ENCODE measurements around the gene HNRNPA2B1.
"Not testable (repeated sequence)": the region's sequence is repeated elsewhere in the genome, so short reads cannot be mapped to it uniquely, and the experiment has no call there.

HNRNPA2B1 gene

DNA sequence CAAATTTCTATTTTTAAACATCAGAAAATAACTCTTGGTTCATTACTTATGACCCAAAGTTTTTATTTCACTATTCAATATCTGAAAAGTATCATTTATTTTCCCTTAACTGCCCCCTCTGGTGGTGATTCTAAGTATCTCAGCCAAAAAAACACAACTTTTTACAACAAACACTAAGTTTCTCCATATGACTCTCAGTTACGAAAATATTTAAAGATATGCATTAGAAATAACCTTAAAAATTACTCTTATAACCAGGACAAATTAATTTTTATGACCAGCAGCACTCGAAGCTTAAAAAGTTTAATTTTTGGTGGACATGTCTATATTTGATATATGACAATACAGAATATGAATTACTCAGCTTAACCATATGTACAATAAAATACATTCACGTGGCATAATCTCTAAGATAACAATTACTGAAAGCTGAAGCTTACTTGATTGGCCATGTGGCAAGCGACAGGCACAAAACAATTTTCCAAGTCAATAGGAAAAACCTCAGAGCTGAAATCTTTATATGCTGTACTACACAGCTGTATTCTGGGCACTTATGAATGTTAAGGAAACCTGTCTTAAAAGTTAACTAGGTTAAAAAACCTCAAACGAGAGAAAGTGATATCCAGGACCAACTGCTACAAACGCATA, 2.3 kb downstream of the HNRNPA2B1 start:
- DNase-seq (ENCODE audit: low spot score): peak; percentile 69

DNA sequence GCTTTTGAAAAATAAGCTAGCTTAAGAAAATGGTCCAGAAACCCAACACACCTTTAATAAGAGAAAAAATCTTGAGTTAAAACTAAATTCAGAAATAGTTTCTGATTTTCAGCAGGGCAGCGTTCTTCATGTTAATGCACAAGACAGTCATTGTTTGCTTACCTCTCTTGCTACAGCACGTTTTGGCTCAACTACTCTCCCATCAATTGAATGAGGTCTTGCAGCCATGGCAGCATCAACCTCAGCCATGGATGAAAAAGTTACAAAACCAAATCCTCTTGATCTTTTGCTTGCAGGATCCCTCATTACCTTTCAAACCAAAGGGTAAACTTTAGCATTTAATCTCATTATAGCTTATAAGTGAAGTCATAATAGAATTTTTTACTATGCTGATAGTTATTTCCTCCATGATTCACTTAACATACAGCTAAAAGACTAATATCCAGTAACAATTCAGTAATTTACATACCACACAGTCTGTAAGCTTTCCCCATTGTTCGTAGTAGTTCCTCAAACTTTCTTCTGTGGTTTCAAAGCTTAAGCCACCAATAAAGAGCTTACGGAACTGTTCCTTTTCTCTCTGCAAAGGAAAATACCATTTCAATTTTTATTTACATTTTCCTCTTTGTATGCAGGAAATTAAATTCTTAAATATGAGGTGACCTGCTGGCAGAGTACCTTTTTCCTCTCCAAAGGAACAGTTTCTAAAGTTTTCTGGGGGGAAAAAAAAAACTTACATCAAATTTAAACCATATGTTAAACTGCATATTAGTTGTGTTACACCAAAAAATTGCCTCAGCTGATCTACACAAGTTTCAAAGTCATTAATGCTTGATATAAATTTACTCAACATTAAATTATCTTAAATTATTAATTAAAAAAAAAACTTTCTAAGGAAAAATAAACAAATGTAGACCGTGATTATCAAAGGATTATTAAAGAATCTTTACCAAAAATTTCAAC, 3.1 kb downstream of the HNRNPA2B1 start:
- no peak for DNase-seq (ENCODE audit: low spot score)

DNA sequence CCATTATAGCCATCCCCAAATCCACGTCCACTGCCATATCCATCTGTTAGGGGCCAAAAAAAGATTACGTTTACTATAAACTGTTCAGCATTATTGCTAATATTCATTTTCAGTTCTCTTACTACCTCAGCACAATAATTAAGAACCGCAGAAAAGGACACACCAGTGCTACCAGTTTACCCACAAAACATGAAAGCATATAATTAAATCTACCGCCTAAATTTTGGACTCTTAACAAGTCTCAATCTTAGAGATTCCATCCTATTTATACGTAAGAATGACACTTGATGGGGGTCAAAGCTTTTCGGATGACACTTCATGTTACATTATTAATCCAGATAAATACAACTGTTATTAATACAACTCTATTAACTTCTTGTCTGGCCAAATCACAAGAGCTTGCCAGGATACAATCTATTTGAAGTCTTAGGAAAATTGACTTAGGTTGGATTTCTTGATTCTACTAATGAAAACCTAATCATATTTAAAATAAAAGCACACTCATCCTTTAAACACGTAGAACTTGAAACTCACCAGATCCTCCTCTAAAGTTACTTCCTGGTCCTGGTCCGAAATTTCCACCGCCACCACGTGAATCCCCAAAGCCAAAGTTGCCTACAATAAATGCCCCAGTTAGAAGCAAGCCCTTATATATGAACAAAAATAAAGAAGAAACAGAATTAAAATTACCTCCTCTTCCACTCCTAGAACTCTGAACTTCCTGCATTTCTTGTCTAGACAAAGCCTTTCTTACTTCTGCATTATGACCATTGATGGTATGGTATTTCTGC, 4.5 kb downstream of the HNRNPA2B1 start:
- DNase-seq (ENCODE audit: low spot score): no peak

DNA sequence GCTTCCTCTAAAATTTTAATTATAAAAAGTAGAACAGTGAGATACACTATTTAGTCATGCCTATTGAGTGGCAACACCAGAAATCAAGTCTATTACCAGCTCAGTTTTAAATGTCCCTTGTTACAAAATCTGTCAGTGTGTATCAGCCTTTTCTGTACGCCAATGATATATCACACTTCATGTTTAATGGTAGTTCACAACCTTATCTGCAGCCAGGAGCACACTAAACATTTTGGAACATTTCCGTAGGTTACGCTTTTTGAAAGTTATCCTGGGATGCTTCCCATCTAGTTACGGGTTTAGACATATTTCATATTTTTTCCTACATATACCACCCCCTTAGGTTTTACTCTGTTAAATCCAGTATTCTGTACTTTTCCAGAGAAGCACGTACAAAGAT, 5.4 kb downstream of the HNRNPA2B1 start:
- DNase-seq (ENCODE audit: low spot score): no peak

DNA sequence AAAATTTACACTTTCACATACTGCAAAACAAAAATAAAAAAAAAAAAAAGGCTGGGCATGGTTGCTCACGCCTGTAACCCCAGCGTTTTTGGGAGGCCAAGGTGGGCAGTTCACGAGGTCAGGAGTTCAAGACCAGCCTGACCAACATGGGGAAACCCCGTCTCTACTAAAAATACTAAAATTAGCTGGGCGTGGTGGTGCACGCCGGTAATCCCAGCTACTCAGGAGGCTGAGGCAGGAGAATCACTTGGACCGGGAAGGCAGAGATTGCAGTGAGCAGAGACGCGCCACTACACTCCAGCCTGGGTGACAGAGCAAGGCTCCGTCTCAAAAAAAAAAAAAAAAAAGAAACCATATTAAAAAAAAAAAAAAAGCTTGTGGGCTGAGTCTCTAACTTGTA, 5.8 kb downstream of the HNRNPA2B1 start:
- not testable (repeated sequence) for DNase-seq (ENCODE audit: low spot score)

DNA sequence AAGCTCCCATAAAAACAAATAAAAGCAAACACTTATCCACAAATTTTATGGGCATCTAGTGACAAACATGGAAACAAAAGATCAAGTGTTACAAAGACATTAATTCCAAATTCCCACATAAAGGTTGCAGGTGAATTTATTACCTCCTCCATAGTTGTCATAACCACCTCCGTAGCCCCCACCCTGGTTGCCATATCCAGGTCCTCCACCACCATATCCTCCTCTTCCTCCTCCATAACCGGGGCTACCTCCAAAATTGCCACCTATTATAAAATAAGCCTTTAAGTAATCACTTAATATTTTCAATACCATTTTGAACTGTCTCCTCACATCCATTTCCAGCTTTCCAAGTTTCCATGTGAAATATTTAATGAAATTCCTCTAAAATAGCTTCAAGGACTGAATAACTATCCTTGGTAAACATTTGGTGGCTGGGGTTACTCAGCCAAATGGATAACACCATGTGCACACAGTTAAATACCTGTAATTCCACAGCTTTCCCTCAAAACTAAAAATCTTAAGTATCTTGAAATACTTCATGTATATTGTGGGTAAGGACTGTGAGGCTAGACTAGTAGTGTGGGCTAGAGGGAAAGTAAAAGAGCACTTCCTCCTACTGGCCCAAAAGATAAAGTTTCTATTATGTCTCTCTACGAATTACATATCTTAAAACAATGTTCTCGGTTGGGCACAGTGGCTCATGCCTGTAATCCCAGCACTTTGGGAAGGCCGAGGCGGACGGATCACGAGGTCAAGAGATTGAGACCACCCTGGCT, 6.9 kb downstream of the HNRNPA2B1 start:
- DNase-seq (ENCODE audit: low spot score): no peak

DNA sequence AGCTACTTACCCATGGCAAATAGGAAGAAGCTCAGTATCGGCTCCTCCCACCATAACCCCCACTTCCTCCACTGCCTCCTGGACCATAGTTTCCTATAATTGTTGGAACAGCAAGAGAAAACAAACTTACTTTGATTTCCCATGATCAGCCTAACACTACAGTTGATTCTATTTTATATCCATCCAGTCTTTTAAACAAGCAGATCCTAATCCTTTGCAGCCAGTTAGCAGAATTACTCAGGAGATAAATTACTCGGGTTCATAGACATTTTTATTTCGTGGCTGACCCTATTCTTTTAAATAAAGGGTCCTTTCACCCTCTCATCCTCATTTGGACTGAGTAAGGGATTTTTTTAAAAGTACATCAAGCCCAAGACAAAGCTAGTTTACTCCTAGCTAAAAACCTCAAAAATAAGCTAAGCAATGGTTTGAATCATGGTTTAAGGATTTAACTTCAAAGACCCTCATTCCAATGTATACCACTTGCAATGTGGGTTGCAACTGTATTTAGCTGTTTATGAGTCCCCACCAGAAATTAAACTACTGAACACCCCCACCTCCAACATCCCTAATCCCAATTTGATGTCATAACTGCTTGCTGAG, 8.0 kb downstream of the HNRNPA2B1 start:
- DNase-seq (ENCODE audit: low spot score): no peak

DNA sequence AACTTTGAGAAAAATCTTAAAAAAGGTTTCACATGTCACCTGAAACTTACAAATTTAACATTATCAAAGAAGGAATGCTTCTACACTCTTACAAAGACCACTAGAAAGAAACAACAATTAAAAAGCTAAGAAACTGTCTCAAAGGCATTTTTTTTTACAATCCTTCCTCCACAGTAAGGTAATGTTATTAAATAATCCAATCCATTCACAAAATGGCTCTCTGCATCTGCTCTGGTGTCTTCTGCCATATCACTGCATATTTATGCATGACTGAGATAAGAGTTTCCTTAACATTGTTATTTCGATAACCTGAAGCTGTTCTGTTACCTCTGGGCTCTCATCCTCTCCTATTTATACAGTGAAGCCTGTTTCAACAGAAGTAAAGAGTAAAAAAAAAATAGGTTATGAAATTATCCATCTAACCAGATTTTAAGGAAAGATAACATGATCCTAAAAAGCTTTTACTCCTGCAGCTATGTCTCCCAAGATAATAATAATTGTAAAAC, 8.5 kb downstream of the HNRNPA2B1 start:
- DNase-seq (ENCODE audit: low spot score): no peak

DNA sequence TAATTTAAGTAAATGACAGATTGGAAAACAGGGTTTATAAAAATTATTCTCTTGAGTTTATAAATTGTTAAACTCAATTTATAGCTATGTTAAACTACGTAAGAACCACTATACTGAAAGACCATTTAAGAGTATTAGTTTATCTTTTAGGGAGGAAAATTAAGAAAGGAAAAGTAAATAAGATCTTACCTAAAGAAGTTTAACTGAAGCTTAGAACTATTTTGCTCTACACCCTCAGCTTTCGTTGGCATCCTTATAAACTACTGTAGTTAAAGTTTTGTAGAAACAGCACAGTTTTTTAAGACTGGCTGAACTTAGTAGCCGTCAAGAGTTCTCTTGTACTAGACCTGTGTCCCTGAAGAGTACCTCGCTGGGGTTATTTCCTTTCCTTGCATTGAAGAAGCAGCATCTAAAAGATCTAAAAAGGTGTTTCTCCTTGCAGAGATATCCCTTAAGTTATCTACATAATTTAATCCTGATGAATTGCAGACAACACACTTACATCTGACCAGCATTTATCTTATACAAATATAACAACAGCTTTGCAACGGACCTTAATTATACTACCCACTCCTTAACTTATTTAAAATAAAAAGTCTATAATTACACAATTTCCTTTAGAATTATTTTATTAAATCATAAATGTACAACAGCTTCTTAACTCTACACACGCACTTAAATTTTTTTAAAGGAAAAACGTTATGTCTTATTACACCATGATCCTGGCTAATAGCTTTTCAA, 9.1 kb downstream of the HNRNPA2B1 start:
- DNase-seq (ENCODE audit: low spot score): no peak

DNA sequence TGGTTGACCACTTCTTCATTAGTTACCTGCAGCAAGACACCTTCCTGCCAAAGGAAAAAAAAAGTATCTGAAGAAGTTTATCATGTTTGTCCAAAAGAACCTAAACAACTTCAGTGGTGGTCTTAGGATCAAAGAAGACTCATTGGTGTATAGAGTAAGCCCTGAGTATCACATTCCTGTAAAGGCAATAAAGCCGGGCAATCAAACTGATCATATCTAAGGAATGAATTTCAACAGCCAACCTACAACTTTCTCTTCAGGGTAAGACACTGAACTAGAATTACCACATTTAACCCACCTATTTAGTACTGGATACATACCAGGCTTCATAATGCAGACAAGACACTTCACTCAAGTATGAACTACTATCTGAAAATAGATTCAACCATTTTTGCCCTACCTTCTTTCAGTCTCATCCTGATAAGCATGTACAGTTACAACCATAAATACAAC, 10.1 kb downstream of the HNRNPA2B1 start:
- no peak for DNase-seq (ENCODE audit: low spot score)

DNA sequence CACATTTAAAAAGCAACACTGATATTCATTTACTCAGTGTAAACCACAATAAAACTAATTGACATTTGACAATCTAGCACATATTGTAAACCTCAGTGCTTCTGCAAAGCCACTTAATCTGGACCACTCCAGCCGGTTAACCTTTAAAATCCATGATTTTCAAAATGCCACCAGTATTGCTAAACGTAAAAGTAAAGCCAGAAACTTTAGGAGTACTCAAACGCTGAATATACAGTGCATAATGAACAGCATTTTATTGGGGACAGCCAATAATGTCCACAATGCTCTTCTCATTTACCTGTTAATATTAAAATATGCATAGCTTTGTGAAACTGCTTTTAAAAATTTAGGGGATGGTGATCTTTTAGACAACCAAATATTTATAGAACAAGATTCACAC, 10.8 kb downstream of the HNRNPA2B1 start:
- no peak for DNase-seq (ENCODE audit: low spot score)

DNA sequence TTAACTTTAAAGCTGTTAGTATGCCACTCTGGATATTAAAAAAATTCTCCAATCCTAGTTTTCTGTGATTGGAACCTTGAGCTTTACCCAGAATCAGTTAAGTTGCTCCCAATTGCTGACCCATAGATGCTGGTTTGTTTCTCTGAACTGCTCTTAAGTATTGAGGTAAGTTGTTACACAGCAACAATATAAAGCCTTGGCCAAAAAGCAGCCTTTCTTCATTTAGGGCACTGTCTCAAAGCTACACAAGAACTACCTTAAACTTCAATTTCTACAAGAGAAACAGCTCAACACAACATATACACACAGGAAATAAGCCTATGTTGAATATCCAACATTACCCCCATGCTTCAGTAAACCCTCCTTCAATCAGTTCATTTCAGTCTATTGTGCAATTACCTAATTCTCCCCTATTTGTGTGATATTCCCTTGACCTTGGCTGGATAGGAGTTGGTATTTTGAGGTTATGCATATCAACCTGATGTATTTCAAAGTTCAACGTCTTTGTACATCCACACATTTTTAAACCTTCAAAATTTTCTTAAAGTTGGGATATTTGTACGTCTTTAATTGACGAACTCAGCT, 11.5 kb downstream of the HNRNPA2B1 start:
- DNase-seq (ENCODE audit: low spot score): no peak

DNA sequence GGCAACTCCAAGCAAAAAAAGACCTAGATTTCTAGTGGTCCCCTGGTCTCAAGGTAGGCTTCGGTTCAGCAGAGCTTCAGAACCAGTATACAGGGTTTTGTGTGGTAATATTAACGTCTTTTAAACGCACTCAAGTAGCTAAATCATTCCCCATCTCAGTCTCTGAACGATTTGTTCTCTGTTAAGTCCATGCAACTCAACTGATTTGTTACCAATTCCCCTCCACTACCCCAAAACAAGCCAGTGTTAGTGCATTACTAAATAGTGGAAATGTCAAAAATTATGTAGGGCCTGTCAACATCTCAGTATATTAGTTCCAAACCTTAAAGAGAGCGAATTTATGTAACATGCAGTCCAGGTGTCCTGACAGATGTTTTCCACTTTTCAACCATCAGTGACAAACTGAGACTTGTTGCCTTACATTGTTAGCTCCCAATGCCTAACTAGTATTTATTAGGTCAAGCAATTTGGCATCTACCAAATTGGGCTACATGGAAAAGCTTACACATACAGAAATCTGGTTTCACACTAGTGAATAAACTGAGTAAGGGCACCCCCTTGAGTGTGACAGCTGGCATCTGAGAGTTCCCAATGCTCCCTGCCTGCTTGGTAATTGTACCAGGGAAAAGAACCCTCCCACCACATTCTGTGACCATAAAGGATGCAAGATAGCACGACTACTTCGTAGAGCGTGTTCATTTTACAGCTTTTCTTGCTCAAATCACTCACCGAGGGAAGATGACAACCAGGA, 12.2 kb downstream of the HNRNPA2B1 start:
- DNase-seq (ENCODE audit: low spot score): no peak

DNA sequence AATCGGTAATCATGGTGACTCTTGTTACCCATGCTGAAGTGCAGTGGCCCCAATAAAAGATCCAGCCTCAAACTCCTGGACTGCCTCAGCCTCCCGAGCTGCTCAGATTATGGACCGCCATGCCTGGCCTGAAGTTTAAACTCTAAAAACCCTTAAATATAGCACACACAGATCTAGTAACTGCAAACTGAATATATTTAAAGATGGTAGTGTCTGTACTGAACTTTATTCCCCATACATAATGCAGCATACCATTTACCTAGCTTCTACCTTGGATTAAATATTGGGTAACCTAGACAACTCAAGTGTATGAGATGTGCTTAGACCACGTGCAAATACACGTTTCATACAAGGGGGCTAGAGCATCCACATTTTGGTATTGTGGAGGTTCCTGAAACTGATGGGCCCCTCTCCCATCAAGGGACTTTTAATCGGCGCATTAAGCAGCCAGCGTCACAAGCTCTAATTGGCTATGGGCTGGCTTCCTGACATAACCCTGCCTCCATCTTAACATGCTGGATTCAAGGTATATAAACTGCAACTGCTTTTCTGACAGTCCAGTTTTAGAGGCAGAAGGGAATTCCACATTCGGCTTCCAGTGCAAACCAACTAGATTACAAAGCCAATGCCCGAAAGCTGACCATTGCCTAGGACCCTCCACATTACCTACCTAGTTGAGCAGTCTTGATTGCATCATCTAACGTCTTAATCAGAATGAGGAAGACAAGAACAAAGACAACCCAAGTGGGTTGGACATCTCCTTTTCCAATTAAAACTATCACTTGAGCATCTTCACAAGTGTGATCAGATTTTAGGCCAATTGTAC, 13.0 kb downstream of the HNRNPA2B1 start:
- DNase-seq (ENCODE audit: low spot score): no peak

DNA sequence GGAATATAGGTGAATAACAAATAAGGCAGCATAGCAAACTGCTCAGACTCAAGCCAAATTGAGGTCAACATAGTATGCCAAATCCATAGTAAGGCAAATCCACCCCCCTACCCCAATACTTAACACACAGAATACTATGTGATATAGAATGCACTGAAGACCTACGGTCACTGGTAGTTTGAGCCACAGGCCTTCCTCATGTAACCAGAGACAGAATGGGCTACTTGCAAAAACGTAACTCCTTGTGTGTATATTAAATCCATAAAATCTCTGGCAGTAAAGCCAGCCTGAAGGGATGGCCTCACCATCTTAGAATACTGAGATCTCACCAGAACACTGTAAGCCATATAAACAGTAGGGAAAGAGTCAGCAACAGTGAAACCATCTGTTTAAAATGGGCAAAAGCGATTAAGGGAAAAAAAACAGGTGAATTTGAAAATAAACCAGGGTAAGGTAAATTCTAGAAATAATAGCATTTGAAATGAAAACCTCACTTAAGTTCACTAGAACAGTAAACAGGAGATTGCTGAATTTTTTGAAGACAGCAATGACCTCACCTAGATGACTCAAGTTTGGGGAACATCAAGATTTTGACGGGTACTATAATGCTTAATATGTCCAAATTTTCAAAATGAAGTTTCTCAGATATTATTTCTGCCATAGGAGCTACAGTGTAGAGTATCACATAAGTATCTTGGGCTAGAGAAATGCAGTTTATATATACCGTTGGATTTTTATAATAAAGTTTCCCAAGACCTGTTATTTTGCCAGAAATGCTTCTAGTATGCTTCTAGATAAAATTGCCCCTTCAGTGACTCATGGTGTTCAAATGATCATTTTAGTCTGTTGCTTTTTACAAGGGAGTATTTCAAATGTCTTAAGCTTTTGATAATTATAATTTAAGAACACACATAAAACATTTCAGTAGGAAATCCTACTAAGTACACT, 13.9 kb downstream of the HNRNPA2B1 start:
- DNase-seq (ENCODE audit: low spot score): no peak

DNA sequence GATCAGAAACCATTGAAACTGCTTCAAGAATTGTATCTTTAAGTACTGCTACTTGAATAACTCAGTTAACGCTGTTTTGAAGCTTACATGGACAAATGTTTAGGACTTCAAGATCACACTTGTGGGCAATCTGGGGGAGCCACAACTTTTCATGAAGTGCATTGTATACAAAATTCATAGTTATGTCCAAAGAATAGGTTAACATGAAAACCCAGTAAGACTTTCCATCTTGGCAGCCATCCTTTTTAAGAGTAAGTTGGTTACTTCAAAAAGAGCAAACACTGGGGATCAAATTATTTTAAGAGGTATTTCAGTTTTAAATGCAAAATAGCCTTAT, 14.7 kb downstream of the HNRNPA2B1 start:
- DNase-seq (ENCODE audit: low spot score): no peak

DNA sequence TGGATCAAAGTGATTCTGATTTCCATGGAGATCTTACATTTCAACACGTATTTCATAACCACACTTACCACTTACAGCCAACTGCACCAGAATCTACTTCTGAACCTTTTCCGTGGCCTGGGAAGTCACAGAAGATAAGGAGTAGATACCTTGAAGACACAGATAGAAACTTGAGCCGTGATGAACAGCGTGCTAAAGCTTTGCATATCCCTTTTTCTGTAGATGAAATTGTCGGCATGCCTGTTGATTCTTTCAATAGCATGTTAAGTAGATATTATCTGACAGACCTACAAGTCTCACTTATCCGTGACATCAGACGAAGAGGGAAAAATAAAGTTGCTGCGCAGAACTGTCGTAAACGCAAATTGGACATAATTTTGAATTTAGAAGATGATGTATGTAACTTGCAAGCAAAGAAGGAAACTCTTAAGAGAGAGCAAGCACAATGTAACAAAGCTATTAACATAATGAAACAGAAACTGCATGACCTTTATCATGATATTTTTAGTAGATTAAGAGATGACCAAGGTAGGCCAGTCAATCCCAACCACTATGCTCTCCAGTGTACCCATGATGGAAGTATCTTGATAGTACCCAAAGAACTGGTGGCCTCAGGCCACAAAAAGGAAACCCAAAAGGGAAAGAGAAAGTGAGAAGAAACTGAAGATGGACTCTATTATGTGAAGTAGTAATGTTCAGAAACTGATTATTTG, 15.3 kb downstream of the HNRNPA2B1 start:
- DNase-seq (ENCODE audit: low spot score): no peak

Data from CD4-positive, alpha-beta T cell treated with Interleukin-2 at 100 ng/mL for 4 hours (primary cell).